Measurements from ENCODE around the gene PGAP3.

Gene PGAP3

DNA sequence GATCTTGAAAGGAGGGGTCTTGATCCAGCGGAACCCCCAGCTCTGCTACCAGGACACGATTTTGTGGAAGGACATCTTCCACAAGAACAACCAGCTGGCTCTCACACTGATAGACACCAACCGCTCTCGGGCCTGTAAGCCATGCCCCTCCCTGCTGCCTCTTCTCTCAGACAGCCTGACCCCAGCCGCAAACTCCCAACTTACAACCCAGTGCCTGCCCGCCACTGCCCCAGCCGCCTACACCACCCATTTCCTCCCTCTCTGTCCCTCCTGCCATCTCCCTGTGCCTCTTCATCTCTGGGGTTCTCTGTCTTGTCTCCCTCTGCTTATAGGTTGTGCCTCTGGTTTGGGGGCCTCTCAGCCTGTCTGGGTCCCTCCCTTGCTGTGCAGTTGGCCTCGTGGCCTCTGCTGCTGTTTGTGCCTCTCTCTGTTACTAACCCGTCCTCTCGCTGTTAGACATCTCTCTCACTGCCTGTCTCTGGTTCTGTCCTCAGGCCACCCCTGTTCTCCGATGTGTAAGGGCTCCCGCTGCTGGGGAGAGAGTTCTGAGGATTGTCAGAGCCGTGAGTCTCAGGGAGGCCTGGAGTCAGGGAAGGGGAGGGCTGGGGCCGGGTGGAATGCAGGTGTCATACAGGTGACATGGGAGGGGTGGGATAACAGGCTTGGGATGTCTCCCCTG lies 21.6 kb upstream of the PGAP3 start:
- Histone ChIP-seq H3K4me3 (ENCODE audit: low read depth, low read length) (no peak overlapping the region), H3K4me1 (no peaks in the 10 kb centered on the region), H3K36me3 (no peaks in the 10 kb centered on the region), H3K9me3 (no peaks in the 10 kb centered on the region), H3K27me3 (peaks cover 10% of the 10 kb centered on the region)
- TF ChIP-seq, protein P1, sequence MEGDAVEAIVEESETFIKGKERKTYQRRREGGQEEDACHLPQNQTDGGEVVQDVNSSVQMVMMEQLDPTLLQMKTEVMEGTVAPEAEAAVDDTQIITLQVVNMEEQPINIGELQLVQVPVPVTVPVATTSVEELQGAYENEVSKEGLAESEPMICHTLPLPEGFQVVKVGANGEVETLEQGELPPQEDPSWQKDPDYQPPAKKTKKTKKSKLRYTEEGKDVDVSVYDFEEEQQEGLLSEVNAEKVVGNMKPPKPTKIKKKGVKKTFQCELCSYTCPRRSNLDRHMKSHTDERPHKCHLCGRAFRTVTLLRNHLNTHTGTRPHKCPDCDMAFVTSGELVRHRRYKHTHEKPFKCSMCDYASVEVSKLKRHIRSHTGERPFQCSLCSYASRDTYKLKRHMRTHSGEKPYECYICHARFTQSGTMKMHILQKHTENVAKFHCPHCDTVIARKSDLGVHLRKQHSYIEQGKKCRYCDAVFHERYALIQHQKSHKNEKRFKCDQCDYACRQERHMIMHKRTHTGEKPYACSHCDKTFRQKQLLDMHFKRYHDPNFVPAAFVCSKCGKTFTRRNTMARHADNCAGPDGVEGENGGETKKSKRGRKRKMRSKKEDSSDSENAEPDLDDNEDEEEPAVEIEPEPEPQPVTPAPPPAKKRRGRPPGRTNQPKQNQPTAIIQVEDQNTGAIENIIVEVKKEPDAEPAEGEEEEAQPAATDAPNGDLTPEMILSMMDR (IDR thresholded peaks at IDR 0.05; ENCODE audit: low read depth, low read length), result no peak
- DNase-seq, result no peak

- Histone ChIP-seq H3K9me3 (no peaks in the 10 kb centered on the region), H3K4me3 (ENCODE audit: low read depth, low read length) (no peak overlapping the region), H3K4me1 (no peaks in the 10 kb centered on the region), H3K36me3 (no peaks in the 10 kb centered on the region), H3K27me3 (peaks cover 19% of the 10 kb centered on the region)
- TF ChIP-seq, protein P1 (IDR thresholded peaks at IDR 0.05; ENCODE audit: low read depth, low read length), result no peak
- DNase-seq, result no peak
Observed at GRCh38 chr17:39706921-39707337, 19.1 kb upstream of the PGAP3 start.

- no peak for DNase-seq
Observed at GRCh38 chr17:39706383-39706782, 18.5 kb upstream of the PGAP3 start.

DNA sequence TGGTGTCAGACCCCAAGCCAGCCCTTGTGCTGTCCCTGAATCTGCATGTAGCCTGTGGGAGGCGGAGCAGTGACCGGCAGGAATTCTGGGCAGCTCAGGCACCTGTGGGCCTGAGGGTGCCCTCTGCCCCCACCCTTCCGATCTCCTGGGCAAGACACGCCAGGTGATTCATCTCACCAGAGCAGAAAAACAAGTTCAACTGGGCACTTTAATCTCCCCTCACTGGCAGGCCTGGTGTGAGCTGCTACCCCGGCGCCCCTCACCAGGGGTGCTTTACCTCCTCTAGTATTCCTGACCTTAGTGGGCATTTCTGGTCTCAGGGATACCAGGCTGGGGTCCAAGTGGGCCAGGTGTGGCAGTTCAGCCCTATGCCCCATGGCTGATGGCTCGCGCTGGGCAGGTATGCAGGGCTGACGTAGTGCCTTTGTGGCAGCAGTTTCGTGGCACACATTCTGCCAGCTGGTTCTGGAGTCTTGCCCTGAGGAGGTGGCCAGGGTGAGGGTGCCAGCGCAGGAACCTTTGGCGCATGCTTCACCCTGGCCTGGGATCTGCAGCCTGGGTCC lies 18.0 kb upstream of the PGAP3 start:
- Histone ChIP-seq H3K4me1 (no peaks in the 10 kb centered on the region), H3K4me3 (ENCODE audit: low read depth, low read length) (no peak overlapping the region)
- no peak for DNase-seq

More at GRCh38 chr17:39706383-39706782, 18.5 kb upstream of the PGAP3 start:
- H3K4me1 ChIP-seq, result no peaks in the 10 kb centered on the region
- TF ChIP-seq, protein P1 (IDR thresholded peaks at IDR 0.05; ENCODE audit: low read depth, low read length), result no peak
- H3K36me3 ChIP-seq, result no peaks in the 10 kb centered on the region
- no peaks in the 10 kb centered on the region for H3K9me3 ChIP-seq
- H3K27me3 ChIP-seq, result peaks cover 24% of the 10 kb centered on the region
- H3K4me3 ChIP-seq (ENCODE audit: low read depth, low read length), result no peak overlapping the region

DNA sequence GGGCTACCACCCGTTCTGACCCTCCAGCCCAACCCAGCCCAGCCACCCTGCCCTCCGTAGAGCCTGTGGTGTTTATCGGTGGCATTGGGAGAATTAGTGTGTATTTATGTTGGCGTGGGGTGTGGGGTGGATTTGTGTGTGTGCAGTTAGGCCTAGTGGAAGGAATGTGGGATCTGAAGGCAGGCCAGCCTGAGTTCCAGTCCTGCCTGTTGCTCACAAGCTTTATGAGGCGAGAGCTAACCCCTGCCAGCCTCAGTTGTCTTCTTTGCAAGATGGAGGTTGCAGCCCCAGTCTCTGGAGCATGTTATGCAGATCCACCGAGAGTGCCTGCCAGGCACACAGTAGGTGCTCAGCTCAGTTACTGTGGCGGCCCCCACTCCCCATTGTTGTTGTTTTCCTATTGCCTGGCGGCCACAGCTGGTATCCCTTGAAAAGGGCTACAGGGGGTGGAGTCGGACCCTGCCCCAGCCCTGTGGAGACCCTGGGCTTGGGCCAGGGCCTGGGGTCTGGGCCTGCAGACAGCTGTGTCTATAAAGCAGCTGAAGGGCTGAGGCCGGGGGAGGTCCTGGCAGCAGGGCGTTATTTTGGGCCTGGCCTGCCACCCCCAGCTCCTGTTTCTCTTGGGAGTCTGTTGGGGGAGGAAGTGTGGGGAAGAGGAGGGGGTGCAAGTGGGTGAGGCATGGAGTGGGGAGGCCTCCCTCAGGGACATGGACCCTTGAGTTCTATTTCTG lies 17.1 kb upstream of the PGAP3 start:
- peaks cover 38% of the 10 kb centered on the region for H3K27me3 ChIP-seq
- TF ChIP-seq, protein P1 (IDR thresholded peaks at IDR 0.05; ENCODE audit: low read depth, low read length), result no peak
- no peak for DNase-seq
- H3K4me1 ChIP-seq, result no peaks in the 10 kb centered on the region
- H3K36me3 ChIP-seq, result no peaks in the 10 kb centered on the region
- H3K9me3 ChIP-seq, result no peaks in the 10 kb centered on the region
- no peak overlapping the region for H3K4me3 ChIP-seq (ENCODE audit: low read depth, low read length)

More for the DNA sequence above, 18.0 kb upstream of the PGAP3 start:
- H3K9me3 ChIP-seq, result no peaks in the 10 kb centered on the region
- no peaks in the 10 kb centered on the region for H3K36me3 ChIP-seq
- peaks cover 30% of the 10 kb centered on the region for H3K27me3 ChIP-seq
- TF ChIP-seq, protein P1 (IDR thresholded peaks at IDR 0.05; ENCODE audit: low read depth, low read length), result no peak

DNA sequence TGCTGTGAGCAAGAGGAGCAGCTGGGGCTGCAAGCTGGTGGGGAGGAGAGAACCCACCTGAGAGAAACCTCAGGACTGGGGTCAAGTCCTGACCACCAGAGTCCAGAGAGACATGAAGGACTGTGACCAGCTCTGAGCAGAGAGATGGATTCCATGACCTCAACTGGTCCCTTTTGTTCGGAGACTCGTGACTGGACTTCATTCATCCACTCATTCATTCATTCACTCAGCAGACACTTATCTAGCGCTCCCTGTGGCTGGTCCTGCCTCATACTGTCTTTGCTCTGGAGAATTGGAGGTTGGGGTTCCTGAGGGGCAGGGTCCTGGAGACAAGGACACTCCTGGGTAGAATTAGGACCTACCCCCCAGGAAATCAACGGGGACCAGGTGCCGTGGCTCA lies 16.1 kb upstream of the PGAP3 start:
- DNase-seq, result no peak
- no peaks in the 10 kb centered on the region for H3K9me3 ChIP-seq
- H3K27me3 ChIP-seq, result peaks cover 49% of the 10 kb centered on the region
- no peaks in the 10 kb centered on the region for H3K4me1 ChIP-seq
- no peaks in the 10 kb centered on the region for H3K36me3 ChIP-seq
- TF ChIP-seq, protein P1 (IDR thresholded peaks at IDR 0.05; ENCODE audit: low read depth, low read length), result no peak
- H3K4me3 ChIP-seq (ENCODE audit: low read depth, low read length), result no peak overlapping the region
